Measurements from ENCODE around the gene EXOC3.
A peak's percentile ranks its signal among the peaks of the same experiment; 100 is the strongest.
"Not testable (repeated sequence)": the region's sequence is repeated elsewhere in the genome, so short reads cannot be mapped to it uniquely, and the experiment has no call there.

The EXOC3 gene

DNA sequence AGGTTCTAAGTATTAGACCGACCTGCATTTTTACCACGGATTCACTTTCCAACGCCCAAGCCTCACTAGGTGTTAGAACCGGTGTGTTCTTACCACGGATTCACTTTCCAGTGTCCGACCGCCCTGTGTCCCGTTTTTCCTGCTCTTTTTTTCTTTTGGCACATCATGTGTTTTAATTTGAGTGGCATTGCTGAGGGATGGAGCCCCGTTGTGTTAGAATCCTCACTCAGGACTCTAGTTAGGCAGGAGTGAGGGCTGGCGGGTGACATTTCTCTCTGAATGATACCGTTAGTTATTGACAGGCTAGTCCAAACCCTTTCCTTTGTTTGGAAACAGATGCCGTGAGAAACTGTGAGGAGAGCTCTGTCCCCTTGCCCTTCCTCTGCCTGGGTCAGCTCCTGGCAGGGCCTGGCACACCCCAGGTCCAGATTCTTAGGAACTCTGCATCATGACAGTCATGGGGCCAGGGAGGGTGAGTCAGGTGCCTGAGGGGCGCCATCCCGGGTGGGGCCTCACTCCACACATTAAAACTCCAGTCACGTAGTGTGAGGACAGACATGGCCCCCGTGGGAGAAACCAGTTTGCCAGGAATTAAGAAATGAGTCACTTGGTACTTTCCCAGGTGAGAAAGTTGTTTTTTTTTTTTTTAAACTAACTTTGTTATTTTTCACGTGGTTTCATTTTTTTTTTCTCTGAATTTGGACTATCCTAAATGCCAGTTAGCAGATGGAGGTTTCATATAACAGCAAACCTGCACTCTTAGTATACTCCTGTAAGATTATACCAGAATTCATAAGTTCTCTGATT lies 15.8 kb downstream of the EXOC3 start:
- DNase-seq: peak; percentile 71

DNA sequence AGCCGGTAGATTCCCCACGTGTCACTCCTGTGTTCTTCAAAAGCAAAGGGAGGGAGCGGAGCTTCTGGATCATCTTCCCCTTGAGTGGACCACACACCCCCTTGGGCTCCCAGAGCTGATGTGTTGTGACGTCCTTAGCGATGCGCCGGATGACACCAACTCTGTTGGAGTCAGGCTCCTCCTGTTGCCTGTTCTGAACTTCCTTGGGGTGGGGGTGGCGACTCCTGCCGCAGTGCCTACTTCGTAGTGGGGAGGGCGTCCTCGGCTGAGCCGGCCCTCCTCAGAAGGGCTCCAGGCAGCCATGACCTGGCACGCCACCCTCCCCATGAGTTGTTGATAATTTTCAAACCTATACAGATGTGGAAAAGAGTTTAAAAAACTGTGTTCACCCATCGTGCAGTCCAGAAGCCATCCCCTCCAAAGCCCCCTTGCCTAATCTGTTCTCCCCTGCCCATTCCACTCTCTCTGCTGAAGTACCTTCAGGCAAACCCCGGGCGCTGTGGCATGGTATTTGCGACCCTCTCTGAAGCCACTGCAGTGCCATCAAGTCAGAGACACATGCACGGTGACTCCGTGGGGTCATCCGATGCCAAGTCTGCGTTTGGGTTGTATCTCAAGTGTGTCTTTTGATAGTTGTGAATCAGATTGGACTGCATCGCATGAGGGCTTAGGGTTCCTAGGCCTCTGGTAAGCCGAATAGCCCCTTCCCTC lies 16.7 kb downstream of the EXOC3 start:
- no peak for DNase-seq

GRCh38 chr5:460273-460625 lies 17.3 kb downstream of the EXOC3 start:
- DNase-seq: no peak

GRCh38 chr5:462051-462481 lies 19.1 kb downstream of the EXOC3 start:
- no peak for DNase-seq

DNA sequence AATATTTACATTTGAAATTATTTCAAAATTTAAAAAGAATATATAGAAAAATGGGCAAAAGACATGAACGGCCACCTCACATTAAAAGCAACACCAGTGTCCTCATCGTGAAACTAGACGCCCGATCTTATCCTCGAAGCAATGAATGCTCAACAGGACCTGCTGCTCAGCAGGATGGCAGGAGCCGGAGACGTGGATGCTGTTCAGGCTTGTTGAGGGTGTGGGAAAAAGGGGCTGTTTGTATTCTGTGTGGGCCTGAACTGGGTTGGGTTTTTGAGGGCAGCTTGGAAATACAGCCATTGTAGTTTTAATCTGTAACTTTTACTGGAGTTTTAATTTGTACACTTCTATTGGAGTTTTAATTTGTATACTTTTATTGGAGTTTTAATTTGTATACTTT lies 20.3 kb downstream of the EXOC3 start:
- DNase-seq: no peak

GRCh38 chr5:463952-464351 lies 21.0 kb downstream of the EXOC3 start:
- DNase-seq: no peak

DNA sequence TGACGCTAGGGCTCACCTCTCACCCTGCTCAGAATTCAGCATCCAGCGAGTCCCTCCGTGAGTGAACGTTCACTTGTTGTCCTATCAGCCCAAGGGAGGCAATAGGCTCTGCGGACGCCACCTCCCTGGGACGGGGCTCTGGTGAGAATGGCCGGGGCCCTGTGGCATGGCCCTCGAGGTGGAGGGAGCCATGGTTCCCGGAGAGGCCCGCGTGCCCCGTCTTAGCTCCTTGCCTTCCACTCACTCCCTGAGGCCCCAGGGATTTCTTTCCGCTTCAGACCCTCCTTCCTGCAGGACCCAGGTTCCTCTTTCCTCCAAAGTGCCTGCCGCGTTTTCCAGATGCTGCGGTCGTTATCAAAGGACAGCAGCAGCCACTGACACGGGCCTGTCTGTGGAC lies 21.5 kb downstream of the EXOC3 start:
- DNase-seq: no peak

GRCh38 chr5:464843-465590 lies 22.0 kb downstream of the EXOC3 start:
- DNase-seq: no peak

DNA sequence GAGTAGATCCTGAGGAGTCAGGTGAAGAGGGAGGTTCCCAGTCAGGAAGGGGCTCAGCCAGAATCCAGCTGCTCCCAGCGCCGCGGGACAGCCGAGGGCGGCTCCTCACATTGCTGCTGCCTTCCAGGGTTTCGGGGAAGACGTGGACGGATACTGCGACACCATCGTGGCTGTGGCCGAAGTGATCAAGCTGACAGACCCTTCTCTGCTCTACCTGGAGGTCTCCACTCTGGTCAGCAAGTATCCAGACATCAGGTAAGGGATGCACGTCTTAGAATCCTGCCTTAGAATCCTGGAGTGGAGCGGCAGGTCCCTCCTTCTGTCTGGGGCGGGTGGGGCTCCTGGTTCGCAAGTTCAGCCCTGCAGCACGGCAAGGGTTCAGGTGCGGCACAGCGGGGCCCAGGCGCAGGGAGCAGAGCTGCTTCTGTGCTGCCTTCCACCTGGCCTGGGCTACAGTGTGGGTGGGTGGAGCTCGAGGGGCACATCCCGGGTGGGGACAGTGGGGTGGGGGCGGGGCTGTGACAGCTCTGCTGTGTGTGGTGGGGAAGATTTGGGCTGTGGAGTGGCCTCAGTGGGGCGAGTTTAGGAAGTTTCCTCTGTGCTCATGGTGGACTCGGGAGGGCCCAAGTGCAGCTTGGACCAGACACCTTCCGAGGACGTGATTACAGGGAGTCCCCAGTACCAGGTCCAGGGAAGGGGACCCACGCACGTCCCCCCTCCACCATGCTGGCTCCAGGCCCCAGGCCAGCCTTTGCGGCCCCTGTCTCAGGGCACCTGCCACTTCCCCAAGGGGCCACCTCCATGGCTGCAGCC lies 22.8 kb downstream of the EXOC3 start:
- no peak for DNase-seq

- no peak for DNase-seq
Measured at GRCh38 chr5:466661-467310, 23.8 kb downstream of the EXOC3 start.

DNA sequence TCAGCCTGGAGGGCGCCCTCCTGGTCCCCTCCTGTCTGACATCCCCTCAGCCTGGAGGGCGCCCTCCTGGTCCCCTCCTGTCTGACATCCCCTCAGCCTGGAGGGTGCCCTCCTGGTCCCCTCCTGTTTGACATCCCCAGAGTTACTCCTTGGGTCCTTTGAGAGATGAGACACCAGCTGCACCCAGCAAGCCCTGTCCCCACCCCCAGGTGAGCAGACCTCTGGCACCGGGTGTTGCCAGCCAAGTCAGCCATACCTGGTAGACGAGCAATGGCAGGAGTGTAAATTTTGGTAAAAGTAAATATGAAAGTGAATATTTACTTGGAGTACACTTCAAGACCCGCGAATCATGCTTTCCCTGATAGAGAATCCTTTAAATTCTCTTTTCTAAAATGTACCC lies 25.4 kb downstream of the EXOC3 start:
- no peak for DNase-seq

GRCh38 chr5:469752-470483 lies 26.9 kb downstream of the EXOC3 start:
- DNase-seq: no peak

DNA sequence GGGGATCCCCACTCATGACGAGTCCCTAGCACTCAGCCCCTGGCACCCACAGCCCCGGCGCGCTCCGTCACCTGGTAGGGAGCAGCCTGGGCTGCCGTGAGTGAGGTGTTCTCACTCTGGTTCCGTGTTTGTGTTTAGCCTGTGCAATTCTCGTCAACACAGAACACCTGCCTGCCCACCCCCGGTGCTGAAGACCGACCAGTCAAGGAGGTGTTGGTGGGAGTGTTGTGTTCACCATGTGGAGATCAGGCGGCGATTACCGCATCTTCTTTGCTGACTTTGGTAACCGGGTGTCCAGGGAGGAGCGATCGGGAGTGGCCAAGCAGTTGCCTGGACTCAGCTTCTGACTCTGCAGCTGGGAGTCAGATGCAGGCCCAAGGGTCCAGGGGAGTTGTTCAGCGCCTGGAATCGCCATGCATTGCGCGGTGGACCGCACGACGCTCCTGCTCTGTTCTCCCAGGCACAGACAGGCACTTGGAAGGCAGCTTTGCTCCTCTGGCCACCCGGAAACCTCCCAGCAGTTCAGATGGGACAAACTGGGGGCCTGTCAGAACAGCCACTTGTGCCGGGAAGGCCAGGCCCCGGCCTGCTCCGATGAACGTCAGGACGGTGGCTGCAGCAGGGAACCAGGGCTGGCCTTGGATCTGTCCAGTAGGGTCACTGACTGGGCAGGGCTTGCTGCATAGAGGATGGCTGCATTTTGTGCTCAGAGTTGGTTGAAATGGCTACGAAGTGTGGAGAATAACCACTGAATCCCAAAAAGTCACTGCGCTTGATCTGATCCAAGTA lies 28.2 kb downstream of the EXOC3 start:
- DNase-seq: no peak

- no peak for DNase-seq
Measured at GRCh38 chr5:471750-472058, 28.7 kb downstream of the EXOC3 start.

- DNase-seq: no peak
Measured at GRCh38 chr5:472076-472655, 29.2 kb downstream of the EXOC3 start.

GRCh38 chr5:472656-473550 lies 29.9 kb downstream of the EXOC3 start:
- peak; percentile 68 for DNase-seq

DNA sequence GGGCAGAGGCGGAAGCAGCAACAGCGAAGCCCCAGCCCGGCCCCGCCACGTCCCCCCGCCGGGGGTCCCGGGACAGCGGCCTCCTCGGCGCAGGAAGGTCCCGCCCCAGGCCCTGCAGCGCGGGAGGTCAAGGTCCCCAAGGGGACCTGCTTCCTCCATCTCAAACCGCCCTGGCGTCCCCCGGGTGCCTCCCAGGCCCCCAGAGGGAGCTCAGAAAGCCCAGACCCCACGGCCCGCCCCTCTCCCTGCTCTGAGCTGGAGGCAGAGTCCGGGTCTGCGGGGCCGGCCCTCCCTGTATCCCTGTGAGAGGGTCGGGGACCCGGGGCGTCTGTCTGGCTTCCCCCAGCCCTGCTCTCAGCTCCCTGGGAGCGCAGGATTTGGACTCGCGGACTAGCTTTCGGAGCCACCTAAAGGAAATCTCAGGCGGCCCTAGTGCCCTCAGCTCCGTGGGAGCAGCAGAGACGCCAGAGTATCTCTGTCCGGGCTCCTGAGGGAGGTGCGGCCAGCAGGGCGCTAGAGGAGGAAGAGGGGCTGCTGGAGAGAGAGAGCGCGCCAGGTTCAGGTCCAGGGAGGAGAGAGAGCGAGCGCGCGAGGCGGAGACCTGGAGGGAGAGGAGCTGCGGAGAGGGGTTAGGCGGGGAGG lies 30.7 kb downstream of the EXOC3 start:
- DNase-seq: peak; percentile 18

DNA sequence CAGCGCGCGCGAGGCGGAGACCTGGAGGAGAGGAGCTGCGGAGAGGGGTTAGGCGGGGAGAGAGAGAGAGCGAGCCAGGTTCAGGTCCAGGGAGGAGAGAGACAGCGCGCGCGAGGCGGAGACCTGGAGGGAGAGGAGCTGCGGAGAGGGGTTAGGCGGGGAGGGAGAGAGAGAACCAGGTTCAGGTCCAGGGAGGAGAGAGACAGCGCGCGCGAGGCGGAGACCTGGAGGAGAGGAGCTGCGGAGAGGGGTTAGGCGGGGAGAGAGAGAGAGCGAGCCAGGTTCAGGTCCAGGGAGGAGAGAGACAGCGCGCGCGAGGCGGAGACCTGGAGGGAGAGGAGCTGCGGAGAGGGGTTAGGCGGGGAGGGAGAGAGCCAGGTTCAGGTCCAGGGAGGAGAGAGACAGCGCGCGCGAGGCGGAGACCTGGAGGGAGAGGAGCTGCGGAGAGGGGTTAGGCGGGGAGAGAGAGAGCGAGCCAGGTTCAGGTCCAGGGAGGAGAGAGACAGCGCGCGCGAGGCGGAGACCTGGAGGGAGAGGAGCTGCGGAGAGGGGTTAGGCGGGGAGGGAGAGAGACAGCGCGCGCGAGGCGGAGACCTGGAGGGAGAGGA lies 31.4 kb downstream of the EXOC3 start:
- DNase-seq: not testable (repeated sequence)
